CD4-positive, alpha-beta T cell (primary cell): Measurements from ENCODE around the gene WWOX. TPM values are rescaled to one million over a fixed set of nuclear protein-coding genes. Genes with fewer than 3 reads are reported as not detected.

Experiments used
- ATAC-seq: fragments of 200-7000 bp; cut with Tn5 transposase; one replicate; pipeline ENCODE4 v1.10.0; 2022; ENCODE audit warnings: mild to moderate bottlenecking; ENCODE audit not compliant: poor library complexity
- CTCF ChIA-PET: fragments of 350-600 bp; sonication (Branson Sonifier 250); formaldehyde crosslinking; loops from one replicate; lab custom pipeline; 2021; ENCODE audit warnings: antibody characterized with exemption, inconsistent platforms; lab: Charles Lee
- POLR2A ChIA-PET: fragments of 350-600 bp; sonication (Branson Sonifier 250); formaldehyde crosslinking; loops from one replicate; lab custom pipeline; 2021; ENCODE audit warnings: antibody characterized with exemption, inconsistent platforms; lab: Charles Lee
- DNase-seq, 14 experiments: peaks; one replicate each; pipeline ENCODE4 v3.0.0-alpha.2; 2013 to 2020; ENCODE audit warnings: mixed read lengths in 2 of 14
- H3K27ac ChIP-seq, 2 donors: one replicate each; pipeline versions ENCODE4 v1.5.1 to v1.7.0; 2013; ENCODE audit warnings: low read length in 2 of 2, low read depth in 1 of 2, mild to moderate bottlenecking in 1 of 2
- H3K27me3 ChIP-seq, 2 experiments: 1 replicate in 1 of 2; 2 replicates in 1 of 2; pipeline versions ENCODE4 v1.6.1 to v1.7.0; 2013; ENCODE audit warnings: low read length in 2 of 2, control low read depth in 1 of 2, mild to moderate bottlenecking in 1 of 2, moderate library complexity in 1 of 2; ENCODE audit not compliant: insufficient read depth in 2 of 2, control insufficient read depth in 1 of 2
- H3K36me3 ChIP-seq: one replicate; pipeline ENCODE4 v1.6.1; 2013; ENCODE audit warnings: low read length, control low read depth; ENCODE audit not compliant: insufficient read depth
- H3K4me1 ChIP-seq: one replicate; pipeline ENCODE4 v1.6.1; 2013; ENCODE audit warnings: low read length, control low read depth; ENCODE audit not compliant: insufficient read depth
- H3K4me3 ChIP-seq: one replicate; pipeline ENCODE4 v1.5.1; 2013; ENCODE audit warnings: mild to moderate bottlenecking, low read length, moderate library complexity
- H3K9me3 ChIP-seq, 2 experiments: 1 replicate in 1 of 2; 2 replicates in 1 of 2; pipeline versions ENCODE4 v1.6.1 to v1.7.0; 2013; ENCODE audit warnings: low read length in 2 of 2, mild to moderate bottlenecking in 2 of 2, control low read depth in 1 of 2, moderate library complexity in 1 of 2; ENCODE audit not compliant: control insufficient read depth in 1 of 2, insufficient read depth in 1 of 2
- H3K27ac Mint-ChIP-seq: one replicate; pipeline ENCODE4 v1.8.0; 2020; ENCODE audit warnings: mixed read lengths
- H3K27me3 Mint-ChIP-seq: one replicate; pipeline ENCODE4 v1.8.0; 2021; ENCODE audit warnings: mixed read lengths
- H3K36me3 Mint-ChIP-seq: one replicate; pipeline ENCODE4 v1.8.0; 2021; ENCODE audit warnings: low read depth, mixed read lengths
- H3K4me1 Mint-ChIP-seq: one replicate; pipeline ENCODE4 v1.8.0; 2021; ENCODE audit warnings: low read depth, mixed read lengths
- H3K4me3 Mint-ChIP-seq: one replicate; pipeline ENCODE4 v1.8.0; 2020; ENCODE audit warnings: mild to moderate bottlenecking, mixed read lengths
- H3K9me3 Mint-ChIP-seq: one replicate; pipeline ENCODE4 v1.8.0; 2020; ENCODE audit warnings: mixed read lengths
- intact Hi-C, 2 experiments: fragments of 100-400 bp; cut with DNase I in 1 of 2; cut with micrococcal nuclease in 1 of 2; formaldehyde crosslinking; loops; one replicate each; pipeline versions ENCODE4 v1.15.1 to v1.9.0; 2023 to 2025; cut with DNase I, micrococcal nuclease
- total RNA-seq, 174 experiments: library from RNA in 2 of 174; stranded (reverse) in 2 of 174; gene quantifications; one replicate each; pipeline ENCODE4 v1.2.3 and lab custom pipeline; 2021 to 2026
- TF ChIP-seq, protein P1 (sequence below): fragments of 200-600 bp; IDR thresholded peaks from one replicate; pipeline ENCODE4 v1.8.0; 2022; ENCODE audit warnings: antibody characterized with exemption, mild to moderate bottlenecking

Gene WWOX
- total RNA-seq, 2 experiments from 2014 or later: 19.3 to 21.7 TPM

GRCh38 chr16:78292844-78293380 lies 193.5 kb downstream of the WWOX start:
- Mint-ChIP-seq H3K4me3 (no peak overlapping the region), H3K4me1 (no peaks in the 10 kb centered on the region), H3K9me3 (no peaks in the 10 kb centered on the region), H3K27me3 (no peaks in the 10 kb centered on the region), H3K27ac (no peak overlapping the region), H3K36me3 (no peaks in the 10 kb centered on the region)
- H3K27me3 ChIP-seq: no peaks in the 10 kb centered on the region
- TF ChIP-seq, protein P1, sequence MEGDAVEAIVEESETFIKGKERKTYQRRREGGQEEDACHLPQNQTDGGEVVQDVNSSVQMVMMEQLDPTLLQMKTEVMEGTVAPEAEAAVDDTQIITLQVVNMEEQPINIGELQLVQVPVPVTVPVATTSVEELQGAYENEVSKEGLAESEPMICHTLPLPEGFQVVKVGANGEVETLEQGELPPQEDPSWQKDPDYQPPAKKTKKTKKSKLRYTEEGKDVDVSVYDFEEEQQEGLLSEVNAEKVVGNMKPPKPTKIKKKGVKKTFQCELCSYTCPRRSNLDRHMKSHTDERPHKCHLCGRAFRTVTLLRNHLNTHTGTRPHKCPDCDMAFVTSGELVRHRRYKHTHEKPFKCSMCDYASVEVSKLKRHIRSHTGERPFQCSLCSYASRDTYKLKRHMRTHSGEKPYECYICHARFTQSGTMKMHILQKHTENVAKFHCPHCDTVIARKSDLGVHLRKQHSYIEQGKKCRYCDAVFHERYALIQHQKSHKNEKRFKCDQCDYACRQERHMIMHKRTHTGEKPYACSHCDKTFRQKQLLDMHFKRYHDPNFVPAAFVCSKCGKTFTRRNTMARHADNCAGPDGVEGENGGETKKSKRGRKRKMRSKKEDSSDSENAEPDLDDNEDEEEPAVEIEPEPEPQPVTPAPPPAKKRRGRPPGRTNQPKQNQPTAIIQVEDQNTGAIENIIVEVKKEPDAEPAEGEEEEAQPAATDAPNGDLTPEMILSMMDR: no peak
- H3K4me1 ChIP-seq: no peaks in the 10 kb centered on the region
- intact Hi-C loops: no loop called here
- ChIA-PET POLR2A (no interaction called here), CTCF (no interaction called here)
- no peak overlapping the region for H3K27ac ChIP-seq
- H3K4me3 ChIP-seq: no peak overlapping the region
- DNase-seq (no peak), ATAC-seq (no peak)
- H3K9me3 ChIP-seq: no peaks in the 10 kb centered on the region
- H3K36me3 ChIP-seq: no peaks in the 10 kb centered on the region

DNA sequence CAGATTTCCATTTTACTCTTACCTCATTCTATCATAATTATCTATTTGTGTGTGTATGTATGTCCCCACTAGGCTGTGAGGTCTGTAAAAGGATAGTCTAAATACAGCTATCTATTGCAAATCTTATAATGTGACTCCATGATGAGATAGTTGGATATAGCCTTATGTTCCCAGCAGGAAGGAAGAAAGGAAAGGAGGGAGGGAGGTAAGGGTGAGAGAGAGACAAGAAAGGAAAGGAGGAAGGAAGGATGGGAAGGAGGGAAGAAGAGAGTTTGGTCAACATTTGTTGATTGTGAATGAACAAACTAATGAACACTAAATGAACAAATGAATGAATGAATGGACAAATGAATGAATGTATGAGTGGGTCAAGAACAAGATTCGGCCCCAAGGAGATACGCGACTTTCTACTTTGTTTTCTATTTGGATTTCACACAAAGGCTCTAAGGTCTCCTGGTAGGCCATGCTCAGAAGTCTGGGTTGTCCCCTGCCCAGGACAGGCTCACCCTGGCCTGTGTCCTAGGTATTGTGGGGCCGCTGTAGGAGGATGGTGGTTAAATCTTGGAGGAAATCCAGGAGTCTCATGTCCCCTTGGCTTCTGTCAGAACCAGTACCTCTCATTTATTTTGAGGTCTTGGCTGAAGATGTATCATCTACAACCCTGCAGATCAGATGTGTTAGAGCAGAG lies 195.2 kb downstream of the WWOX start:
- no peaks in the 10 kb centered on the region for H3K27me3 ChIP-seq
- CTCF ChIA-PET: no interaction called here
- DNase-seq (no peak), ATAC-seq (no peak)
- H3K4me3 ChIP-seq: no peak overlapping the region
- intact Hi-C loops: no loop called here
- no peak overlapping the region for H3K27ac ChIP-seq
- Mint-ChIP-seq H3K4me3 (no peak overlapping the region), H3K9me3 (no peaks in the 10 kb centered on the region), H3K36me3 (no peaks in the 10 kb centered on the region), H3K27ac (no peak overlapping the region), H3K27me3 (no peaks in the 10 kb centered on the region), H3K4me1 (no peaks in the 10 kb centered on the region)
- POLR2A ChIA-PET: no interaction called here
- no peaks in the 10 kb centered on the region for H3K36me3 ChIP-seq
- no peaks in the 10 kb centered on the region for H3K4me1 ChIP-seq
- TF ChIP-seq, protein P1: no peak
- no peaks in the 10 kb centered on the region for H3K9me3 ChIP-seq

DNA sequence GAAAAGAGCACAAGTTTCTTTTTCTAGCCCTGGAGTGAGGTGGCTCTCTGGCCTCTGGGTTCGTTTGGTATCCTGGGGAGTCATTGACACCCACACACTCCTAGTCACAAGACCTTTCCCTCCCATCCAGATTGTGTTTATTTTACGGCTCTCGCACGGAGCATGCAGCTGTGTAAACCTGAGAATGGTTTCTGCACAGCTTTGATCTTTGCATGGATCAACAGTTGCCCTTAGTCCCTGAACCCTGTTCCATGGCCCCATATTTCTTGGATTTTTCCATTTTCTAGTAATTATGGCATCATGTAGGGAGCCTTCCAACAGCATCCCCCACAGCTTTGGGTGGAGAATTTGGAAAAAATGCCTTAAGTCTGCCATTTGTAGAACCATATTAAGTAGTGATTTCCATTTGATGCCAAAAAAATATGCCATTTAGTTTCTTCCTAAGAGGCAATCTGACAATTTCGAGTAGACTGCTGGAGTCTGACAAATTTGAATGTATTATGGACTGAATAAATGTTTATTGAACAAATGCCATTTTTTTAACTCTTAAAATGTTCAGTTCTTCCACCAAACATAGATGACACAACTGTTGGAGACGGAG lies 197.7 kb downstream of the WWOX start:
- CTCF ChIA-PET: no interaction called here
- POLR2A ChIA-PET: no interaction called here
- H3K27ac Mint-ChIP-seq: no peak overlapping the region

More for the DNA sequence above, 197.7 kb downstream of the WWOX start:
- no peaks in the 10 kb centered on the region for H3K9me3 ChIP-seq
- Mint-ChIP-seq H3K4me1 (no peaks in the 10 kb centered on the region), H3K4me3 (no peak overlapping the region), H3K36me3 (no peaks in the 10 kb centered on the region), H3K27me3 (no peaks in the 10 kb centered on the region), H3K9me3 (no peaks in the 10 kb centered on the region)
- TF ChIP-seq, protein P1: no peak
- H3K27me3 ChIP-seq: no peaks in the 10 kb centered on the region
- H3K27ac ChIP-seq: no peak overlapping the region
- no peaks in the 10 kb centered on the region for H3K4me1 ChIP-seq
- intact Hi-C loops: no loop called here
- H3K4me3 ChIP-seq: no peak overlapping the region
- no peak for DNase-seq
- ATAC-seq: no peak
- no peaks in the 10 kb centered on the region for H3K36me3 ChIP-seq
